A549 (cell line): Measurements from ENCODE around the gene PVRIG. TPM values are rescaled to one million over a fixed set of nuclear protein-coding genes. Genes with fewer than 3 reads are reported as not detected.
A peak's percentile ranks its signal among the peaks of the same experiment; 100 is the strongest.

Experiments
- CBX2 ChIP-seq: fragments of 200-600 bp; sonication (generic); IDR thresholded peaks from 2 replicates; pipeline ENCODE4 v1.6.1; 2016; ENCODE audit warnings: low read depth, mild to moderate bottlenecking, borderline replicate concordance
- CBX8 ChIP-seq: fragments of 200-600 bp; sonication (generic); IDR thresholded peaks from 2 replicates; pipeline ENCODE4 v1.6.1; 2016
- CEBPB ChIP-seq, 2 experiments: fragments of >200 bp in 1 of 2; sonication (Bioruptor Twin) in 1 of 2; formaldehyde crosslinking in 1 of 2; IDR thresholded peaks; 2 replicates each; pipeline ENCODE4 v1.6.1; 2012 to 2016
- CHD2 ChIP-seq: fragments of 150-350 bp; IDR thresholded peaks from 2 replicates; pipeline ENCODE4 v1.6.1; 2014; ENCODE audit warnings: low read length; ENCODE audit not compliant: partially characterized antibody
- CTCF ChIP-seq: fragments of >200 bp; sonication (Bioruptor Twin); formaldehyde crosslinking; IDR thresholded peaks from 3 replicates; pipeline ENCODE4 v1.5.1; 2016
- EHMT2 ChIP-seq: fragments of 200-600 bp; sonication (generic); IDR thresholded peaks from 2 replicates; pipeline ENCODE4 v1.6.1; 2016; ENCODE audit warnings: antibody characterized with exemption, low read depth, mild to moderate bottlenecking, moderate library complexity
- ESRRA ChIP-seq: fragments of 150-350 bp; IDR thresholded peaks from 2 replicates; pipeline ENCODE4 v1.6.1; 2014; ENCODE audit warnings: mild to moderate bottlenecking, low read length, borderline replicate concordance
- FOSB ChIP-seq: fragments of 250-450 bp; sonication (Bioruptor Pico); IDR thresholded peaks from 2 replicates; pipeline ENCODE4 v1.5.0; 2020; ENCODE audit warnings: mild to moderate bottlenecking, moderate library complexity
- FOSL2 ChIP-seq, 2 experiments: fragments of 450-650 bp in 1 of 2; fragments of >200 bp in 1 of 2; sonication (Bioruptor Twin) in 1 of 2; formaldehyde crosslinking; IDR thresholded peaks; 2 replicates each; pipeline versions ENCODE4 v1.5.0 to v1.6.1; 2016 to 2020; ENCODE audit warnings: mild to moderate bottlenecking in 1 of 2, moderate library complexity in 1 of 2
- FOXS1 ChIP-seq: fragments of 250-450 bp; sonication (Bioruptor Pico); IDR thresholded peaks from 2 replicates; pipeline ENCODE4 v1.5.0; 2020; ENCODE audit warnings: mild to moderate bottlenecking, moderate library complexity
- GATA3 ChIP-seq: IDR thresholded peaks from 2 replicates; pipeline ENCODE4 v1.6.1; 2012; ENCODE audit warnings: borderline replicate concordance
- HEYL ChIP-seq: fragments of 250-450 bp; sonication (Bioruptor Pico); IDR thresholded peaks from 2 replicates; pipeline ENCODE4 v1.8.0; 2021; ENCODE audit warnings: mild to moderate bottlenecking, moderate library complexity
- HMGXB4 ChIP-seq: fragments of 250-450 bp; sonication (Bioruptor Pico); IDR thresholded peaks from 2 replicates; pipeline ENCODE4 v1.5.0; 2021; ENCODE audit warnings: mild to moderate bottlenecking, moderate library complexity, borderline replicate concordance
- HOXB13 ChIP-seq: fragments of 250-450 bp; sonication (Bioruptor Pico); IDR thresholded peaks from 2 replicates; pipeline ENCODE4 v1.5.0; 2020; ENCODE audit warnings: low read depth, mild to moderate bottlenecking, moderate library complexity
- HOXB5 ChIP-seq: fragments of 250-450 bp; sonication (Bioruptor Pico); IDR thresholded peaks from 2 replicates; pipeline ENCODE4 v1.5.0; 2020; ENCODE audit warnings: mild to moderate bottlenecking, moderate library complexity
- JUN ChIP-seq, 2 experiments: fragments of >200 bp; sonication (Bioruptor Twin); formaldehyde crosslinking; IDR thresholded peaks; 2 replicates in 1 of 2; 3 replicates in 1 of 2; pipeline ENCODE4 v1.6.1; 2016 to 2017
- KDM1A ChIP-seq: fragments of 200-600 bp; sonication (generic); IDR thresholded peaks from 2 replicates; pipeline ENCODE4 v1.6.1; 2016; ENCODE audit warnings: low read depth, mild to moderate bottlenecking
- KDM5A ChIP-seq: fragments of 200-600 bp; sonication (generic); IDR thresholded peaks from 2 replicates; pipeline ENCODE4 v1.6.1; 2016; ENCODE audit warnings: antibody characterized with exemption, mild to moderate bottlenecking
- MAFK ChIP-seq: fragments of 450-650 bp; IDR thresholded peaks from 2 replicates; pipeline ENCODE4 v1.6.1; 2014; ENCODE audit not compliant: partially characterized antibody
- MAZ ChIP-seq: fragments of 150-350 bp; IDR thresholded peaks from 2 replicates; pipeline ENCODE4 v1.6.1; 2014; ENCODE audit warnings: antibody characterized with exemption, low read depth, low read length, borderline replicate concordance
- MYC ChIP-seq: IDR thresholded peaks from 2 replicates; pipeline ENCODE4 v1.6.1; 2012; ENCODE audit warnings: mild to moderate bottlenecking, inconsistent platforms, low read length, improper control_type of control experiment, borderline replicate concordance
- NFE2L2 ChIP-seq: fragments of 150-350 bp; conservative IDR thresholded peaks from 2 replicates; pipeline ENCODE4 v1.6.1; 2014; ENCODE audit warnings: low read length
- NR3C1 ChIP-seq: fragments of >200 bp; sonication (Bioruptor Twin); formaldehyde crosslinking; IDR thresholded peaks from 3 replicates; pipeline ENCODE4 v1.6.1; 2017
- POLR2AphosphoS2 ChIP-seq: conservative IDR thresholded peaks from 2 replicates; pipeline ENCODE4 v1.6.1; 2012; ENCODE audit warnings: low read length, improper control_type of control experiment, inconsistent platforms
- RCOR1 ChIP-seq: fragments of 150-350 bp; IDR thresholded peaks from 2 replicates; pipeline ENCODE4 v1.6.1; 2014; ENCODE audit warnings: antibody characterized with exemption, low read length, low read depth
- RFX5 ChIP-seq: fragments of 450-650 bp; IDR thresholded peaks from 2 replicates; pipeline ENCODE4 v1.7.1; 2014; ENCODE audit warnings: antibody characterized with exemption, mild to moderate bottlenecking, moderate library complexity
- RNF2 ChIP-seq: fragments of 200-600 bp; sonication (generic); IDR thresholded peaks from 2 replicates; pipeline ENCODE4 v1.6.1; 2016; ENCODE audit warnings: low read depth, mild to moderate bottlenecking, antibody characterized with exemption, moderate library complexity, borderline replicate concordance
- SREBF2 ChIP-seq: fragments of 450-650 bp; IDR thresholded peaks from 2 replicates; pipeline ENCODE4 v1.6.1; 2014; ENCODE audit warnings: mild to moderate bottlenecking, moderate library complexity
- TFCP2L1 ChIP-seq: fragments of 250-450 bp; sonication (Bioruptor Pico); IDR thresholded peaks from 2 replicates; pipeline ENCODE4 v1.5.0; 2021; ENCODE audit warnings: mild to moderate bottlenecking
- TP53 ChIP-seq: fragments of 250-450 bp; sonication (Bioruptor Pico); IDR thresholded peaks from 2 replicates; pipeline ENCODE4 v1.5.0; 2021; ENCODE audit warnings: mild to moderate bottlenecking, moderate library complexity
- ZFP36 ChIP-seq: fragments of 450-650 bp; IDR thresholded peaks from 2 replicates; pipeline ENCODE4 v1.6.1; 2014; ENCODE audit warnings: borderline replicate concordance; ENCODE audit not compliant: partially characterized antibody
- ZNF302 ChIP-seq: fragments of 250-450 bp; sonication (Bioruptor Pico); IDR thresholded peaks from 2 replicates; pipeline ENCODE4 v1.9.0; 2021; ENCODE audit warnings: inconsistent platforms, mild to moderate bottlenecking, moderate library complexity
- ZSCAN20 ChIP-seq: fragments of 250-450 bp; sonication (Bioruptor Pico); IDR thresholded peaks from 2 replicates; pipeline ENCODE4 v1.8.0; 2022; ENCODE audit warnings: mild to moderate bottlenecking, moderate library complexity
- polyA plus RNA-seq, 4 experiments: library from polyadenylated mRNA; depleted of rRNA in 3 of 4; stranded (reverse); fragments of >200 nt; fragmentation: RNase III in 1 of 4; extraction: RNeasy Plus Mini Kit Qiagen cat#74134 plus additional on column Dnase treatment in 1 of 4; gene quantifications; 2 replicates in 3 of 4; 3 replicates in 1 of 4; pipeline ENCODE4 v1.2.3, GENCODE V29; 2011 to 2017
- TF ChIP-seq, protein P1 (sequence below): fragments of >200 bp; sonication (Bioruptor Twin); formaldehyde crosslinking; IDR thresholded peaks from 3 replicates; pipeline ENCODE4 v1.6.1; 2016
- TF ChIP-seq, protein P2 (sequence below): IDR thresholded peaks from 2 replicates; pipeline ENCODE4 v1.6.1; 2012
- TF ChIP-seq, protein P3 (sequence below): fragments of 200-600 bp; sonication (generic); IDR thresholded peaks from 2 replicates; pipeline ENCODE4 v1.6.1; 2016; ENCODE audit warnings: antibody characterized with exemption, mild to moderate bottlenecking, moderate library complexity

The PVRIG gene
- polyA plus RNA-seq, 2 of the 4 experiments (the other 2 are of a cell fraction): not detected

DNA sequence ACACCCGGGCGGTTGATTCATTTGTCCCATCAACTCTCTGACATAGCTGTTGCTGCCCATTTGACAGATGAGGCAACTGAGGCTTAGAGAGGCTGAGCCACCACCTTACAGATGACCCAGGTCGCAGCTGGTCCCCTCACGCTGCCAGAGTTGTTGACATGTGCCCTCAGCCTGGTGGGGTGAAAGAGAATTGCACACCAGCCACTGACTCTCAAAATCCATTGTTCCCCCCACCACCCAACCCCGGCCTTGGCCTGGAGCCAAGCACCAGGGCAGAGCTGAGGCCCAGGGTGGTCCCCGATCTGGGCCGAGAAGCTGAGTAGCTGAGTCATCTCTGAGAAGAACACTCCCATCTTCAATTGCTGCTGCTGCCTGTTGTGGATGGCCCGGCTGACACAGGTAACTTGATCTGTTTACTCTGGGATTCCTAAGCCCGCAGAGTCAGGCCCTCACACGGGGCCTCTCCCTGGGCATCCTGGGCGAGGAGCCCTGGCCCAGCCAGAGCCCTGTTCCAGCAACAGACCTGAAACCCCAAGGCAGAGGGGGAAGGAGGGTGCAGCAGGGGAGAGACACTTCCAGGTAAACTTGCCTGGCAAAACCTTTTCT lies 27.5 kb downstream of the PVRIG start (continued):
- TF ChIP-seq, protein P1, sequence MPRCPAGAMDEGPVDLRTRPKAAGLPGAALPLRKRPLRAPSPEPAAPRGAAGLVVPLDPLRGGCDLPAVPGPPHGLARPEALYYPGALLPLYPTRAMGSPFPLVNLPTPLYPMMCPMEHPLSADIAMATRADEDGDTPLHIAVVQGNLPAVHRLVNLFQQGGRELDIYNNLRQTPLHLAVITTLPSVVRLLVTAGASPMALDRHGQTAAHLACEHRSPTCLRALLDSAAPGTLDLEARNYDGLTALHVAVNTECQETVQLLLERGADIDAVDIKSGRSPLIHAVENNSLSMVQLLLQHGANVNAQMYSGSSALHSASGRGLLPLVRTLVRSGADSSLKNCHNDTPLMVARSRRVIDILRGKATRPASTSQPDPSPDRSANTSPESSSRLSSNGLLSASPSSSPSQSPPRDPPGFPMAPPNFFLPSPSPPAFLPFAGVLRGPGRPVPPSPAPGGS: no peak
- TF ChIP-seq RCOR1: 0 out of 2 replicates have a peak, but pooled peaks have one; percentile 60
- TF ChIP-seq ZSCAN20 (CRISPR knock-in tag): peak; percentile 67; the same call in 1 of the 2 replicates
- peak; percentile 61; the same call in 1 of the 2 replicates for TF ChIP-seq HOXB5 (CRISPR knock-in tag)
- TF ChIP-seq NR3C1: no peak
- no peak for TF ChIP-seq KDM5A
- TF ChIP-seq MAFK: peak; percentile 90
- TF ChIP-seq ZFP36: no peak
- TF ChIP-seq NFE2L2: peak; percentile 63
- no peak for TF ChIP-seq RNF2
- TF ChIP-seq RFX5: no peak
- peak in 1 of 2 experiments; percentile 53; a peak in 1 of 4 replicates for TF ChIP-seq CEBPB (IDR thresholded peaks at IDR 0.05)
- TF ChIP-seq JUN (IDR thresholded peaks at IDR 0.05): peak; percentile 56 to 75; a peak in 3 of 5 replicates
- TF ChIP-seq EHMT2: no peak
- TF ChIP-seq CBX2: no peak
- no peak for TF ChIP-seq SREBF2
- no peak for TF ChIP-seq MAZ
- no peak for TF ChIP-seq TFCP2L1
- TF ChIP-seq KDM1A: peak; percentile 95
- TF ChIP-seq HOXB13 (CRISPR knock-in tag): peak; percentile 68; the same call in 1 of the 2 replicates
- no peak for TF ChIP-seq MYC
- TF ChIP-seq, protein P2, sequence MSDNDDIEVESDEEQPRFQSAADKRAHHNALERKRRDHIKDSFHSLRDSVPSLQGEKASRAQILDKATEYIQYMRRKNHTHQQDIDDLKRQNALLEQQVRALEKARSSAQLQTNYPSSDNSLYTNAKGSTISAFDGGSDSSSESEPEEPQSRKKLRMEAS: peak; percentile 84
- no peak for TF ChIP-seq CHD2
- TF ChIP-seq CBX8: no peak
- TF ChIP-seq GATA3: peak; percentile 75
- TF ChIP-seq TP53: no peak
- no peak for TF ChIP-seq FOSB
- 0 out of 2 replicates have a peak, but pooled peaks have one; percentile 57 for TF ChIP-seq FOSL2 (IDR thresholded peaks at IDR 0.05)
- TF ChIP-seq FOSL2 (CRISPR knock-in tag; IDR thresholded peaks at IDR 0.05): peak; percentile 89
- no peak for TF ChIP-seq POLR2AphosphoS2
- no peak for TF ChIP-seq ESRRA
- no peak for TF ChIP-seq HMGXB4
- TF ChIP-seq FOXS1 (CRISPR knock-in tag): no peak
- TF ChIP-seq ZNF302: peak; percentile 82
- peak; percentile 67; the same call in 1 of the 2 replicates for TF ChIP-seq HEYL
- TF ChIP-seq, protein P3, sequence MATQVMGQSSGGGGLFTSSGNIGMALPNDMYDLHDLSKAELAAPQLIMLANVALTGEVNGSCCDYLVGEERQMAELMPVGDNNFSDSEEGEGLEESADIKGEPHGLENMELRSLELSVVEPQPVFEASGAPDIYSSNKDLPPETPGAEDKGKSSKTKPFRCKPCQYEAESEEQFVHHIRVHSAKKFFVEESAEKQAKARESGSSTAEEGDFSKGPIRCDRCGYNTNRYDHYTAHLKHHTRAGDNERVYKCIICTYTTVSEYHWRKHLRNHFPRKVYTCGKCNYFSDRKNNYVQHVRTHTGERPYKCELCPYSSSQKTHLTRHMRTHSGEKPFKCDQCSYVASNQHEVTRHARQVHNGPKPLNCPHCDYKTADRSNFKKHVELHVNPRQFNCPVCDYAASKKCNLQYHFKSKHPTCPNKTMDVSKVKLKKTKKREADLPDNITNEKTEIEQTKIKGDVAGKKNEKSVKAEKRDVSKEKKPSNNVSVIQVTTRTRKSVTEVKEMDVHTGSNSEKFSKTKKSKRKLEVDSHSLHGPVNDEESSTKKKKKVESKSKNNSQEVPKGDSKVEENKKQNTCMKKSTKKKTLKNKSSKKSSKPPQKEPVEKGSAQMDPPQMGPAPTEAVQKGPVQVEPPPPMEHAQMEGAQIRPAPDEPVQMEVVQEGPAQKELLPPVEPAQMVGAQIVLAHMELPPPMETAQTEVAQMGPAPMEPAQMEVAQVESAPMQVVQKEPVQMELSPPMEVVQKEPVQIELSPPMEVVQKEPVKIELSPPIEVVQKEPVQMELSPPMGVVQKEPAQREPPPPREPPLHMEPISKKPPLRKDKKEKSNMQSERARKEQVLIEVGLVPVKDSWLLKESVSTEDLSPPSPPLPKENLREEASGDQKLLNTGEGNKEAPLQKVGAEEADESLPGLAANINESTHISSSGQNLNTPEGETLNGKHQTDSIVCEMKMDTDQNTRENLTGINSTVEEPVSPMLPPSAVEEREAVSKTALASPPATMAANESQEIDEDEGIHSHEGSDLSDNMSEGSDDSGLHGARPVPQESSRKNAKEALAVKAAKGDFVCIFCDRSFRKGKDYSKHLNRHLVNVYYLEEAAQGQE: no peak
- no peak for TF ChIP-seq CTCF
